HEK293T (cell line): ENCODE results near the gene PLEKHH1.

Experiments used
- CTCF ChIA-PET: fragments of 350-600 bp; formaldehyde crosslinking; extraction: SDS; loops from one replicate; lab custom pipeline; 2021; ENCODE audit warnings: antibody characterized with exemption, inconsistent platforms; lab: Yijun Ruan, JAX
- POLR2A ChIA-PET: fragments of 350-600 bp; formaldehyde crosslinking; extraction: SDS; loops from one replicate; lab custom pipeline; 2020; ENCODE audit warnings: antibody characterized with exemption, inconsistent platforms; lab: Yijun Ruan, JAX
- DNase-seq: peaks from one replicate; pipeline ENCODE4 v3.0.0; 2012; ENCODE audit warnings: mixed read lengths; ENCODE audit errors: extremely low spot score
- ARNT ChIP-seq: fragments of 450-650 bp; IDR thresholded peaks from 2 replicates; pipeline ENCODE4 v1.6.1; 2017; ENCODE audit warnings: mild to moderate bottlenecking
- BHLHE40 ChIP-seq: fragments of 450-650 bp; IDR thresholded peaks from 2 replicates; pipeline ENCODE4 v1.6.1; 2016; ENCODE audit warnings: mild to moderate bottlenecking, moderate library complexity, borderline replicate concordance
- CTBP1 ChIP-seq: fragments of 450-650 bp; IDR thresholded peaks from 2 replicates; pipeline ENCODE4 v1.6.1; 2016; ENCODE audit warnings: borderline replicate concordance
- ELF4 ChIP-seq: fragments of 450-650 bp; IDR thresholded peaks from 2 replicates; pipeline ENCODE4 v1.6.1; 2017; ENCODE audit warnings: antibody characterized with exemption
- FOXA1 ChIP-seq: fragments of 450-650 bp; IDR thresholded peaks from 2 replicates; pipeline ENCODE4 v1.6.1; 2016; ENCODE audit warnings: mild to moderate bottlenecking
- FOXK2 ChIP-seq: fragments of 450-650 bp; IDR thresholded peaks from 2 replicates; pipeline ENCODE4 v1.6.1; 2016; ENCODE audit warnings: mild to moderate bottlenecking
- FOXM1 ChIP-seq: fragments of 450-650 bp; IDR thresholded peaks from 2 replicates; pipeline ENCODE4 v1.6.1; 2017; ENCODE audit warnings: mild to moderate bottlenecking, borderline replicate concordance
- HDGF ChIP-seq: fragments of 450-650 bp; IDR thresholded peaks from 2 replicates; pipeline ENCODE4 v1.6.1; 2017; ENCODE audit warnings: antibody characterized with exemption, borderline replicate concordance
- L3MBTL2 ChIP-seq: fragments of 450-650 bp; conservative IDR thresholded peaks from 2 replicates; pipeline ENCODE4 v1.6.1; 2016; ENCODE audit warnings: mild to moderate bottlenecking
- LEF1 ChIP-seq: fragments of 450-650 bp; IDR thresholded peaks from 2 replicates; pipeline ENCODE4 v1.6.1; 2017; ENCODE audit warnings: mild to moderate bottlenecking, borderline replicate concordance
- NFRKB ChIP-seq: fragments of 450-650 bp; IDR thresholded peaks from 2 replicates; pipeline ENCODE4 v1.6.1; 2016; ENCODE audit warnings: mild to moderate bottlenecking, moderate library complexity
- SP1 ChIP-seq: fragments of 450-650 bp; IDR thresholded peaks from 2 replicates; pipeline ENCODE4 v1.6.1; 2017
- SUZ12 ChIP-seq: fragments of 450-650 bp; IDR thresholded peaks from 2 replicates; pipeline ENCODE4 v1.6.1; 2016; ENCODE audit warnings: mild to moderate bottlenecking
- TARDBP ChIP-seq: fragments of 450-650 bp; IDR thresholded peaks from 2 replicates; pipeline ENCODE4 v1.6.1; 2016
- ZNF384 ChIP-seq: fragments of 450-650 bp; IDR thresholded peaks from 2 replicates; pipeline ENCODE4 v1.6.1; 2016
- TF ChIP-seq, protein P1 (sequence below): fragments of 450-650 bp; IDR thresholded peaks from 2 replicates; pipeline ENCODE4 v1.6.1; 2016

PLEKHH1 gene

DNA sequence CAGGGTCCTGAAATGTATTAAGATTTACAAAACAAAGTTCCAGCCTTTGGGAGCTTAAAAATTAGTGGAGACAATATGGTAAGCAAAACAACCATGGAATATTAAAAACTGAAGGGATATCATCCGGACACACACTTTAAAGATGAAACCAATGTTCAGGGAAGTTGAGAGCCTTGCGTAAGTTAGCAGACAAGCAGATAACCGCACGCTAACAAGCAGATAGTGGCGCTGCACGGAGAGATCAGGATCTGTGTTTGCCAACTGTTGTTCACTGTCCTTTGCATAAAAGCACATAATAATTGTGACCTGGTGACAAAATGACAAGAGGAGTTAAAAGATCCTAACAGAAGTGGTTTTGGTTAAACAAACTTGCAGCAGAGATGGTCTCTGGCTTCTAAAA is 30.2 kb upstream of the PLEKHH1 start:
- no peak for DNase-seq
- CTCF ChIA-PET, result interaction anchor here (1.5 kb wide), 1 partner anchor 68 kb away, joined by 3 read pairs; no protein-coding TSS in a partner anchor
- POLR2A ChIA-PET, result no interaction called here
- TF ChIP-seq FOXK2 (no peak), CTBP1 (no peak), FOXA1 (no peak)

- ChIA-PET POLR2A (no interaction called here), CTCF (interaction anchor here (1.5 kb wide), 1 partner anchor 68 kb away, joined by 3 read pairs; no protein-coding TSS in a partner anchor)
- no peak for TF ChIP-seq ZNF384
- no peak for TF ChIP-seq FOXA1
- no peak for TF ChIP-seq FOXM1
- TF ChIP-seq ARNT, result no peak
- TF ChIP-seq HDGF, result no peak
- no peak for TF ChIP-seq SP1
- TF ChIP-seq BHLHE40, result no peak
- TF ChIP-seq ELF4, result no peak
- no peak for TF ChIP-seq FOXK2
- TF ChIP-seq CTBP1, result no peak
- no peak for TF ChIP-seq LEF1
- TF ChIP-seq, protein P1, sequence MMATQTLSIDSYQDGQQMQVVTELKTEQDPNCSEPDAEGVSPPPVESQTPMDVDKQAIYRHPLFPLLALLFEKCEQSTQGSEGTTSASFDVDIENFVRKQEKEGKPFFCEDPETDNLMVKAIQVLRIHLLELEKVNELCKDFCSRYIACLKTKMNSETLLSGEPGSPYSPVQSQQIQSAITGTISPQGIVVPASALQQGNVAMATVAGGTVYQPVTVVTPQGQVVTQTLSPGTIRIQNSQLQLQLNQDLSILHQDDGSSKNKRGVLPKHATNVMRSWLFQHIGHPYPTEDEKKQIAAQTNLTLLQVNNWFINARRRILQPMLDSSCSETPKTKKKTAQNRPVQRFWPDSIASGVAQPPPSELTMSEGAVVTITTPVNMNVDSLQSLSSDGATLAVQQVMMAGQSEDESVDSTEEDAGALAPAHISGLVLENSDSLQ, result no peak
- no peak for TF ChIP-seq TARDBP
- TF ChIP-seq NFRKB, result no peak
- TF ChIP-seq SUZ12, result no peak
- TF ChIP-seq L3MBTL2, result no peak
- DNase-seq, result no peak
Observed at GRCh38 chr14:67503331-67503730, 29.8 kb upstream of the PLEKHH1 start.

DNA sequence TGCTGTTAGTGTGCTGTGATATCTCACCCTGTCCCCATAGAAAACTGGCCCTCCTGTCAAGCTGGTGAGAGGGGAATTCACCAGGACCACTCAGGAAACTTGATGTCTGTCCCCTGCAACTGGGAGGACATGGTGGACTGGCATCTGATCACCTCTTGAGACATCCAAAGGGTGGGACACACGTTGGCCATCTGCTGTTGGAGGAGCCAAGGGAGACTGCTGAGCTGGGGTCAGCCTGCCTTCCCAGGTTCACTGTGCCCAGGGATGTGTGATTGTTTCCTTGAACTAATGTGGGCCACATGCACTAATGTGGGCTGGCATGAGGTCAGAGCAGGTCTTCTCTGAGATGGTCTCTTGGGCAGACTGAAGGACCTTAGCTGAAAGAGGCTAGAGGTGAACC is 27.8 kb upstream of the PLEKHH1 start:
- ChIA-PET CTCF (interaction anchor here (0.9 kb wide), 1 partner anchor 78 kb away, joined by 5 read pairs; no protein-coding TSS in a partner anchor), POLR2A (no interaction called here)
- no peak for DNase-seq
- TF ChIP-seq, protein P1, result no peak
- TF ChIP-seq SP1, result no peak
- no peak for TF ChIP-seq FOXK2
- TF ChIP-seq LEF1, result no peak
- no peak for TF ChIP-seq HDGF
- TF ChIP-seq ARNT, result no peak
- TF ChIP-seq BHLHE40, result no peak

DNA sequence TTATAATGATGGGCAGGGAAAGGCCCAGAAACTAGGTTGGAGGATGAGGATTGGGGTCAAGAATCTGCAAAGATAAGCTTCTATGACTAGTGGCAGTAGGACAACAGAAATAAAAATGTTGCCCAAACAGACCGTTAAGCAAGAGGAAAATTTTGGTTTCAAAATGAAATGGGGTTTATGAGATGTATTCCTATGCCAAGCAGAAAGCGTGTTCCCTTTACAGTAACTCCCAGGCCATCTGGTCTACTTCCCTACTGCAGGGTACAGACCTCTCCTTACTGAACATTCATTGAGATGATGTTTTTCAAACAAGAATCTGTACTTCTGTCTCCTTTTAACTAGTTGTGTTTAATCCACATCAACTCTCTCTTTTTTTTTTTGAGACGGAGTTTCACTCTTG is 24.1 kb upstream of the PLEKHH1 start:
- DNase-seq, result no peak
- CTCF ChIA-PET, result interaction anchor here (0.9 to 1.2 kb wide), 2 partner anchors 18 to 66 kb away, joined by 4 to 6 read pairs; no protein-coding TSS in a partner anchor
- POLR2A ChIA-PET, result no interaction called here
- TF ChIP-seq LEF1 (no peak), ARNT (no peak), SP1 (no peak), FOXK2 (no peak), L3MBTL2 (no peak), ZNF384 (no peak), HDGF (no peak), TARDBP (no peak), FOXA1 (no peak), NFRKB (no peak), ELF4 (no peak), SUZ12 (no peak), FOXM1 (no peak), CTBP1 (no peak), BHLHE40 (no peak)
- TF ChIP-seq, protein P1, result no peak

GRCh38 chr14:67510121-67510520 is 23.0 kb upstream of the PLEKHH1 start:
- no peak for DNase-seq
- POLR2A ChIA-PET, result interaction anchor here (0.8 kb wide), 1 partner anchor 23 kb away, joined by 3 read pairs; the partner anchor contains the start of gene PLEKHH1
- TF ChIP-seq SUZ12, result no peak
- no peak for TF ChIP-seq CTBP1
- TF ChIP-seq FOXA1, result no peak
- no peak for TF ChIP-seq FOXK2
- no peak for TF ChIP-seq NFRKB
- no peak for TF ChIP-seq ARNT
- CTCF ChIA-PET, result interaction anchor here (1.5 kb wide), 1 partner anchor 17 kb away, joined by 5 read pairs; no protein-coding TSS in a partner anchor

- ChIA-PET CTCF (interaction anchor here (0.7 to 1.5 kb wide), 2 partner anchors 16 kb away, joined by 3 to 5 read pairs; no protein-coding TSS in a partner anchor), POLR2A (no interaction called here)
- no peak for DNase-seq
- TF ChIP-seq FOXK2 (no peak), ELF4 (no peak), NFRKB (no peak), L3MBTL2 (no peak), SP1 (no peak), LEF1 (no peak), HDGF (no peak), FOXM1 (no peak), FOXA1 (no peak), ARNT (no peak), BHLHE40 (no peak)
Observed at GRCh38 chr14:67510836-67511235, 22.3 kb upstream of the PLEKHH1 start.
